AG04450 (cell line): ENCODE data around the gene MSI1. TPM values are rescaled to one million over a fixed set of nuclear protein-coding genes. Genes with fewer than 3 reads are reported as not detected.

Experiments used
- CTCF ChIA-PET: fragments of 300-600, 350-600 bp; formaldehyde crosslinking; extraction: SDS; loops from one replicate; lab custom pipeline; 2022; ENCODE audit warnings: antibody characterized with exemption, inconsistent platforms; lab: Charles Lee
- POLR2A ChIA-PET: fragments of 350-600 bp; formaldehyde crosslinking; extraction: SDS; loops from one replicate; lab custom pipeline; 2021; ENCODE audit warnings: antibody characterized with exemption, inconsistent platforms; lab: Yijun Ruan, JAX
- DNase-seq: peaks from one replicate; pipeline ENCODE4 v3.0.0-alpha.2; 2011; ENCODE audit warnings: low read depth, low spot score
- H3K27ac ChIP-seq: one replicate; pipeline ENCODE4 v1.5.1; 2012; ENCODE audit warnings: low read depth, low read length, control low read depth
- H3K27me3 ChIP-seq: one replicate; pipeline ENCODE4 v1.6.0; 2012; ENCODE audit warnings: low read length; ENCODE audit not compliant: control insufficient read depth, insufficient read depth
- H3K4me3 ChIP-seq: 2 replicates; pipeline ENCODE4 v1.5.1; 2011; ENCODE audit warnings: mild to moderate bottlenecking, low read depth, low read length, control low read depth
- H3K9me3 ChIP-seq: 2 replicates; pipeline ENCODE4 v1.5.1; 2012; ENCODE audit warnings: low read length; ENCODE audit not compliant: control insufficient read depth, insufficient read depth
- polyA plus RNA-seq: library from polyadenylated mRNA; depleted of rRNA; stranded (reverse); fragments of >200 nt; gene quantifications from 2 replicates; pipeline ENCODE4 v1.2.3, GENCODE V29; 2011
- TF ChIP-seq, protein P1 (sequence below): IDR thresholded peaks from 2 replicates; pipeline ENCODE4 v1.5.1; 2011; ENCODE audit warnings: low read depth, low read length, control low read depth, inconsistent platforms

MSI1 gene
- polyA plus RNA-seq, 1 experiment = not detected

DNA sequence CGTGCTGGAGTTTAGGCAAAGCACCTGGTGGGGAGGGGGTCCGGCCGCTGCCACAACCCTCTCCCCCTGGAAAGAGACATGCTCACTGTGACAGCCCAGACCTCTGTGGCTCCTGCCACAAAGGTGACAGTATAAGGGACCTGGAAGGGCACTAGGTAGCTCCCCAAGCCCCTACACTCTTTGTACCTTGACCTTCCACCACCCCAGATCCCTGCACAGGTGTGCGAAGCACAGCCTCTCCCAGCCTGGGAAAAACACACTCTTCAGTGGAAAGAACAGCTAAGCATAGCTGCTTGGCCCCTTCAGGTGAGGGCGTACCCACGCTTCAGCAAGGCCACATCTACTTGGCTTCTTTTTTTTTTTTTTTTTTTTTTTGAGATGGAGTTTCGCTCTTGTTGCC lies 36.4 kb downstream of the MSI1 start:
- ChIA-PET POLR2A (no interaction called here), CTCF (interaction anchor here (0.6 to 1.2 kb wide), 2 partner anchors 15 to 25 kb away, joined by 3 to 4 read pairs; no protein-coding TSS in a partner anchor)
- Histone ChIP-seq H3K27me3 (peaks cover 21% of the 10 kb centered on the region), H3K27ac (no peak overlapping the region), H3K4me3 (no peak overlapping the region), H3K9me3 (peaks cover 7% of the 10 kb centered on the region)
- DNase-seq = no peak
- TF ChIP-seq, protein P1, sequence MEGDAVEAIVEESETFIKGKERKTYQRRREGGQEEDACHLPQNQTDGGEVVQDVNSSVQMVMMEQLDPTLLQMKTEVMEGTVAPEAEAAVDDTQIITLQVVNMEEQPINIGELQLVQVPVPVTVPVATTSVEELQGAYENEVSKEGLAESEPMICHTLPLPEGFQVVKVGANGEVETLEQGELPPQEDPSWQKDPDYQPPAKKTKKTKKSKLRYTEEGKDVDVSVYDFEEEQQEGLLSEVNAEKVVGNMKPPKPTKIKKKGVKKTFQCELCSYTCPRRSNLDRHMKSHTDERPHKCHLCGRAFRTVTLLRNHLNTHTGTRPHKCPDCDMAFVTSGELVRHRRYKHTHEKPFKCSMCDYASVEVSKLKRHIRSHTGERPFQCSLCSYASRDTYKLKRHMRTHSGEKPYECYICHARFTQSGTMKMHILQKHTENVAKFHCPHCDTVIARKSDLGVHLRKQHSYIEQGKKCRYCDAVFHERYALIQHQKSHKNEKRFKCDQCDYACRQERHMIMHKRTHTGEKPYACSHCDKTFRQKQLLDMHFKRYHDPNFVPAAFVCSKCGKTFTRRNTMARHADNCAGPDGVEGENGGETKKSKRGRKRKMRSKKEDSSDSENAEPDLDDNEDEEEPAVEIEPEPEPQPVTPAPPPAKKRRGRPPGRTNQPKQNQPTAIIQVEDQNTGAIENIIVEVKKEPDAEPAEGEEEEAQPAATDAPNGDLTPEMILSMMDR = no peak

DNA sequence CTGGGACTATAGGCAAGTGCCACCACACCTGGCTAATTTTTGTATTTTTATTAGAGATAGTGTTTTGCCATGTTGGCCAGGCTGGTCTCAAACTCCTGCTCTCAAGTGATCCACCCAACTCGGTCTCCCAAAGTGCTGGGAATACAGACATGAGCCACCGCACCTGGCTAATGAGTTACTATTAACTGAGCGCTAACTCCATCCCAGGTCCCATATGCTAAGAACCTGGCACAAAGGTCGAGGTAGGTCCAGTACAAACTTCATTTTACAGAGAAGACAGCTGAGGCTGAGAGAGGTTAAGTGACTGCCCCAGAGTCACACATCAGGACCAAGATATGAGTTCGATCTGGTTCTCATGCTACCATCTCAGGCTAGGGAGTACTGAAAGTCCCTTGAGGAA lies 36.9 kb downstream of the MSI1 start:
- Histone ChIP-seq H3K9me3 (peaks cover 7% of the 10 kb centered on the region), H3K27me3 (peaks cover 24% of the 10 kb centered on the region), H3K4me3 (no peak overlapping the region), H3K27ac (no peak overlapping the region)
- CTCF ChIA-PET = interaction anchor here (1.2 kb wide), 1 partner anchor 15 kb away, joined by 3 read pairs; no protein-coding TSS in a partner anchor
- no peak for DNase-seq
- TF ChIP-seq, protein P1 = no peak
- POLR2A ChIA-PET = no interaction called here

DNA sequence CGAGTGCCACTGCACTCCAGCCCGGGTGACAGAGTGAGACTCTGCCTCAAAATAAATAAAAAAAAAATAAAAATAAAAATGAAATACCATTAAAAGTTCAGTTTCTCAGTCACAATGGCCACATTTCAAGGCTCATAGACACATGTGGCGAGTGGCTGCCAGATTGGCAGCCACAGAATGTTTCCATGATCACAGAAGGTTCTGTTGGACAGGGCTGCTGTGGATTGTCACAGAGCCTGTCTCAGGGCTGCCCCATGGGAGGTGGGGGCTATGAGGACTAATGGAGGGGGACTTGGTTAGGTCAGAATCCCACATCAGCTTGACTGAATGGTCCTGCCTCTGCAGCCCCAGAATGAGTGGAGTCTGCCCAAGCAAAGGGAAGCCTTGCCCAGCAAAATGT lies 37.6 kb downstream of the MSI1 start:
- ChIA-PET POLR2A (no interaction called here), CTCF (interaction anchor here (1.2 kb wide), 1 partner anchor 14 kb away, joined by 3 read pairs; no protein-coding TSS in a partner anchor)
- no peak for DNase-seq
- H3K27ac ChIP-seq = no peak overlapping the region
- no peak overlapping the region for H3K4me3 ChIP-seq
- H3K27me3 ChIP-seq = peaks cover 24% of the 10 kb centered on the region
- TF ChIP-seq, protein P1 = no peak
- peaks cover 3% of the 10 kb centered on the region for H3K9me3 ChIP-seq

DNA sequence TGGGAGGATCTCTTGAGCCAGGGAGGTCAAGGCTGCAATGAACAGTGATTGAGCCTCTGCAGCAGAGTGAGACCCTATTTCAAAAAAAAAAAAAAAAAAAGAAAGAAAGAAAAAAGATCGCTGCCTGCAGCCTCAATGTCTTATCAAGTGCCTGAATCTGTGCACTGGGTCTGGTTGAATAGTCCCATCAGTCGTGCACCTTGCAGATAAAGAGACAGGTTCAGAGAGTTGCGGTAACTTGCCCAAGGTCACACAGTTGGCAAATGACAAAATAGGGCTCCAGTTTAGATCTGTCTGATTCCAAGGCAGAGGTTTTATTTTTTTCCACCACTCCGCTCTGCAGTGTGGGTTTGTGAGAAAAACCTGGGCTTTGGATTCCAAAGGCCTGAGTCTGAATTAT lies 40.7 kb downstream of the MSI1 start:
- DNase-seq = no peak
- TF ChIP-seq, protein P1 = no peak
- Histone ChIP-seq H3K27me3 (peaks cover 25% of the 10 kb centered on the region), H3K27ac (no peak overlapping the region), H3K4me3 (no peak overlapping the region), H3K9me3 (no peaks in the 10 kb centered on the region)
- ChIA-PET CTCF (interaction anchor here (0.8 to 0.9 kb wide), 2 partner anchors 26 to 102 kb away, joined by 3 to 4 read pairs; partner anchors contain the start of gene SIRT4), POLR2A (no interaction called here)

DNA sequence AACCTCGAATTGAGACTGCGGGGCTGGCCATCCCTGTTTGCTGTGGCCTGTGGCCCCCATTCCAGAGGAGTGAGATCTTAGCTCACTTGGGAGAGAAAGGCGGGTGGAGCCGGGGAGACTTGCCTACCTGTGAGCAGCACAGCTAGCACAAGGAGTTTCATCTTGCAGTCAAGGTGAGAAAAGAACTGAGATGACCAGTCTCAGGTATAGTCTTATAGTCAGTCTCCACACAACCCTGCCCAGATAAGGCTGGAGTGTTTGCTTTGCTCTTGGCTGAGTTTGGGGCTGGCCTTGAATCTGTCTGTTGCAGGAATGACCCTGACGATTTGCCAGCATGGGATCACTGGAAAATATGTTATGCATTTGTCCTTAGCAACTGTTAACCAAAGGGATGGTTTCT lies 41.4 kb downstream of the MSI1 start, which contains the start of gene PLA2G1B:
TSS of gene PLA2G1B (minus strand) at position 187 of the 400 bp plus-strand sequence. CDS start at position 161, 26 bp downstream.
- Histone ChIP-seq H3K27me3 (peaks cover 22% of the 10 kb centered on the region), H3K27ac (no peak within 1 kb of the TSS), H3K4me3 (no peak within 1 kb of the TSS), H3K9me3 (no peaks in the 10 kb centered on the region)
- DNase-seq = no peak
- TF ChIP-seq, protein P1 = no peak
- CTCF ChIA-PET = interaction anchor here (0.8 to 1.9 kb wide), 2 partner anchors 11 to 102 kb away, joined by 4 to 11 read pairs; no protein-coding TSS in a partner anchor
- POLR2A ChIA-PET = no interaction called here
